ENCODE measurements around the gene MAPK10.

DNA sequence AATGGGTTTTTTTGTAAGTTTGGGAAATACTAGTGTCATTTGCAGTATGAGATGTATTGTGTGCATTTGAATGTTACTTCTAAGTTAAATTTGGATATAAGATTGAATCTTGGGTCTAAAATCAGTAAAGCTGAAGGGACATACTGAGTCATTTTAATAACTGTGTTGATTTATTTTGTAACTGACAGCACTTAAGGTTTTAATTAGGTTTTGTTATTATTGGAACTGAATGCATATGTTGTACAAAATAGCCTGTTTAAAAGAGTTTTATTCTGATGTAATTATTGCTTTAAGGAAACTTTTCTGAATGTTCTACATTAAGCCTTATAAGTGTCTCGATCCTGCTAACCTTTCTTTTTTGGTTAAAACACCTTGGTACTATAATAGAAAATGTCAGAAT lies 396.6 kb downstream of the MAPK10 start:
- no peak for TF ChIP-seq EZH2 (IDR thresholded peaks at IDR 0.05; ENCODE audit: borderline replicate concordance, low read depth, low read length, poor library complexity, severe bottlenecking)
- TF ChIP-seq, protein P1, sequence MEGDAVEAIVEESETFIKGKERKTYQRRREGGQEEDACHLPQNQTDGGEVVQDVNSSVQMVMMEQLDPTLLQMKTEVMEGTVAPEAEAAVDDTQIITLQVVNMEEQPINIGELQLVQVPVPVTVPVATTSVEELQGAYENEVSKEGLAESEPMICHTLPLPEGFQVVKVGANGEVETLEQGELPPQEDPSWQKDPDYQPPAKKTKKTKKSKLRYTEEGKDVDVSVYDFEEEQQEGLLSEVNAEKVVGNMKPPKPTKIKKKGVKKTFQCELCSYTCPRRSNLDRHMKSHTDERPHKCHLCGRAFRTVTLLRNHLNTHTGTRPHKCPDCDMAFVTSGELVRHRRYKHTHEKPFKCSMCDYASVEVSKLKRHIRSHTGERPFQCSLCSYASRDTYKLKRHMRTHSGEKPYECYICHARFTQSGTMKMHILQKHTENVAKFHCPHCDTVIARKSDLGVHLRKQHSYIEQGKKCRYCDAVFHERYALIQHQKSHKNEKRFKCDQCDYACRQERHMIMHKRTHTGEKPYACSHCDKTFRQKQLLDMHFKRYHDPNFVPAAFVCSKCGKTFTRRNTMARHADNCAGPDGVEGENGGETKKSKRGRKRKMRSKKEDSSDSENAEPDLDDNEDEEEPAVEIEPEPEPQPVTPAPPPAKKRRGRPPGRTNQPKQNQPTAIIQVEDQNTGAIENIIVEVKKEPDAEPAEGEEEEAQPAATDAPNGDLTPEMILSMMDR (conservative IDR thresholded peaks at IDR 0.05; ENCODE audit: low read depth, low read length) = no peak
